GM21528 (cell line): ENCODE measurements around the gene NIPAL3.
"Not testable (repeated sequence)": the region's sequence is repeated elsewhere in the genome, so short reads cannot be mapped to it uniquely, and the experiment has no call there.

Experiments
- ATAC-seq: cut with Tn5 transposase; IDR thresholded peaks from one replicate; pipeline ENCODE4 v1.9.1; 2021; ENCODE audit warnings: mild to moderate bottlenecking, moderate library complexity; ENCODE audit not compliant: unreplicated experiment, low FRiP score

Gene NIPAL3

DNA sequence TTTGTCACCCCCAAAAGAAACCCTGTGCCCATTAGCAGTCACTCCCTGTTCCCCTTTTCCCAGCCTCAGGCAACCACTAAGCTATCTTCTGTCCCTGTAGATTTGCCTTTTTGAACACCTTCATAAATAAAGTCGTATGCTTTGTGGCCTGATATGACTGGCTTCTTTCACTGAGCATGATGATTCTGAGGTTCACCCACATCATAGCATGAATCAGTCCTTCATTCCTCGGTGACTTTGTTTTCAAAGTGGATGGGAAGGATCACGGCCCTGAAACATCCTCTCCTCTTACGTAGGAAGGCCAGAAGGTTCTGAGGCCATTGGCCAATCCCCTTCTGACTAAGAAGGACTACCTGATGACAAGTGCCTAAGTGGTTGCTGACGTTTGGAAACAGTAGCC lies 39.1 kb downstream of the NIPAL3 start:
- no peak for ATAC-seq

DNA sequence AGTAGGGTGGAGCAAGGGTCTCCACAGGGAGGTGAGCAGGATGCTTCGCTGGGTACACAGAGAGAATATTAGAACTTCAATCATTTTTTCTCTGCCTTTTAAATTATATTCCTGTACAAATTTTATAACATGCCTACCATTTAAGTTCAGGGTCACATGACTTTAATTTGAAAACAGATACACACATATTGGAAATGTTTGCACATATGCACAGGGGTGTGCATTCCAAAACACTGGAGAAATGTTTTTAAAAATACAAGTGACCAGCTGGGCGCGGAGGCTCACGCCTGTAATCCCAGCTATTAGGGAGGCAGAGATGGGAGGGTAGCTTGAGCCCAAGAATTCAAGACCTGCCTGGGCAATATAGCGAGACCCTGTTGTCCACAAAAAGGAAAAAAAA lies 39.7 kb downstream of the NIPAL3 start:
- ATAC-seq = no peak

- ATAC-seq = no peak
These were observed 42.3 kb downstream of the NIPAL3 start for GRCh38 chr1:24457866-24458265.

GRCh38 chr1:24459551-24460266 lies 44.1 kb downstream of the NIPAL3 start:
- no peak for ATAC-seq

- not testable (repeated sequence) for ATAC-seq
These were observed 46.5 kb downstream of the NIPAL3 start for GRCh38 chr1:24462128-24462527.

DNA sequence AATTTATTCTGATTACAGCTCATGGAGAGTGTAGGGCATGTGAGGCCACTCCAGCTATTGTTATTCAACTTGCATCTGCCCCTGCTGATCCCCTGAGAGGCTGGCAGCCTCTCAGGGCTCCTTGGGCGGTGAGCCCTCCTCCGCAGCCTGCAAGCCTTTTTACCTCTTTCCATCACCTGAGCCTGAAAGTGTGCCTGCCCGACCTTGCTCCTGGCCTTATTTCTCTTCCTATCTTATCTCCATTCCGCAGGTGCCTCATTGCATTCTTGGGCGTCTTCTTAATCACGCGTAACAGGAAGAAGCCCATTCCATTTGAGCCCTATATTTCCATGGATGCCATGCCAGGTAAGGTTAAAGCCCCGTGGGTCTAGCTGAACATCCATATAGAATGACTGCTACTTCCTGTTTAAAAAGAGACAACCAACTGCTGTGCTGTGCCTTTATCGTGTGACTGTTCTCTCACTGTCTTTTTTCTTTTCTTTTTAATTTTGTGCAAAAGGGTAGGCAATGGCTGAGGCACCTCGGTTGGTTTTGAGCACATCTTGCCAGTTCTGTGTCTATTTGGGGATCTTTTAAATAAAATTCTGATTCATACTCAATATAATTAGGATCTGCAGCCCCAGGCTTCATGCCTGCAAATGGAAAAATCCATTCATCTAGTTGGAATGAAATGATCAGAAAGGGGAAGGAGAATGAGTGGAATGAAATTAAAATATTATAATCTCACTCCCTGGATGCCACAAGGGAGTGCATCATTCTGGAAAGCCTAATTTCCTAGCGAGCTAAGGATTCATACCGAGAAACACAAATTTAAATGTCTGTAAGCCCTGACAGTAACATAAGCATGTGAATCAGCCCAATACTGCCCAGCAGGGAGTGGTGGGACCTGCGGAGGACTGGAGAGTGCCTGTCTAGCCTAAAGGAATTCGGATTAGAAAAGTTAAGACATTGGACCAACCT lies 48.5 kb downstream of the NIPAL3 start:
- no peak for ATAC-seq

DNA sequence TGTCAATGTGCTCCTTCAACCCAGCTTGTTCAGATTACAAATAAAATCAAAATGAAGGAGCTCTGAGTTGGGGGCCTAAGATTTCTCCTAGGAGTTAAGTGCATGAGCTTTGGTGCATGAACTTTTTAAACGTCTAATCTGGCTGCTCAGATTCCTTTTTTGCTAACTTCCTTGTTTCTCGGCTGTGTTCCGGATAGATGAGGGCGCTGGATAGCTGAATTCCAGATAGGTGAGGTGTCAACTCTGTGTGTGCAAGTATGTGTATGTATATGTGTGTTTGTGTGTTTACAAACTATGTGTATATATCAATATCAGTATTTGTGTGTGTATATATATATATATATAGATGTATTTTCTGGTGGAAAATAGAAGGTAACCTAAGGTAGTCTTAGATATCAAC lies 49.5 kb downstream of the NIPAL3 start:
- no peak for ATAC-seq

DNA sequence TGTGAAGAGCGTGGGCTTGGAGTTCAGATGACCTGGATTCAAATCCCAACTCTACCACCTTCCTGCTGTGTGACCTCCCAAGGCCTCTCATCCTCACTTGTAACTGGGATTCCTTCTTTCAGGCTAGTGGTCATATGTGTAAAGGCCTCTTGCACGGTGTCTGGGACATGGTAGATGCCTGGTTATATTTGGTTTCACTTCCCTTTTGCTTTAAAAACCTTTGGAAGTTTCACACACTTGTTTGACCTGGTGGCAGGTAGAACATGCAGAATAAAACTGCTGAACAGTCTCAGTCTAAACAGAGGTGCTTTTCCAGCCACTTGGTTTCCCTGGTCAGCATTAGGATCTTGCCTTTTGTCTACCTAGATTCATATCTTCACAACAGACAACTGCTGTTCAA lies 50.0 kb downstream of the NIPAL3 start:
- no peak for ATAC-seq

GRCh38 chr1:24468685-24469316 lies 53.2 kb downstream of the NIPAL3 start:
- ATAC-seq = no peak

DNA sequence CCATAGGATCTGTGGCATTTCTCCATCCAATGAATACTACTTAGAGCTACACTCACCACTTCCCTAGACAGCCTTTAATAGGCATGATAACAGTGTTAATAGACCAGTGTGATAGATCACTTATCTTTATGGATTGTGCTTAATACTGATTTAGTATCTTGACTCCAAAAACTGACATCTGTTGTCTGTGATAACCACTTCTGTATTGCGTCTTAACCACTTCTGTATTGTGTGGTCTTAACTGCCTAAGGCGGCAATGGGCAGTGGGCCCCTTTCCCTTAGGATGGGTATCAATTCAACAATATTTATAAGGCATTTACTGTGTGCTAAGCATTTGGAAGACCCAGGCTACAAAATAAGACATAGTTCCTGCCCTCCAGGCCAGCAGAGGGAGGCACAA lies 55.0 kb downstream of the NIPAL3 start:
- ATAC-seq = no peak

GRCh38 chr1:24472527-24473251 lies 57.1 kb downstream of the NIPAL3 start:
- ATAC-seq = no peak

GRCh38 chr1:24474193-24474592 lies 58.6 kb downstream of the NIPAL3 start:
- ATAC-seq = no peak

- ATAC-seq = no peak
These were observed 60.1 kb downstream of the NIPAL3 start for GRCh38 chr1:24475700-24476099.

DNA sequence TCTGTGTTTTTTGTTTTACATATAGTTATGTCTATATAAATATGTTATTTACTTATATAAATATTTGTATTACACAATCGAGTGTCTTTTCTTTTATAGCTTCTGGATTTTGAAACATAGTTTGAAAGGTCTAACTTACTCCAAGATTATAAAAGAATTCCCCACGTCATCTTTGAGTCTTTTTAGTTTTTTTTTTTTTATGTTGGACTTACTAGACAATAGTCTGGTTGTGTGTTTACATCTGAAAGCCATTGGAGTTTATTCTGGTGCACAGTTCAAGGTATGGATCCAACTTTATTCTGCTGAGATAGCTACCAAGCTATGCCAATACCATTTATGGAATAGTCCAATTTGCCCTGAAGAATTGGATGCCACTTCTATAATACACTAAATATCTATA lies 61.0 kb downstream of the NIPAL3 start:
- ATAC-seq = no peak

DNA sequence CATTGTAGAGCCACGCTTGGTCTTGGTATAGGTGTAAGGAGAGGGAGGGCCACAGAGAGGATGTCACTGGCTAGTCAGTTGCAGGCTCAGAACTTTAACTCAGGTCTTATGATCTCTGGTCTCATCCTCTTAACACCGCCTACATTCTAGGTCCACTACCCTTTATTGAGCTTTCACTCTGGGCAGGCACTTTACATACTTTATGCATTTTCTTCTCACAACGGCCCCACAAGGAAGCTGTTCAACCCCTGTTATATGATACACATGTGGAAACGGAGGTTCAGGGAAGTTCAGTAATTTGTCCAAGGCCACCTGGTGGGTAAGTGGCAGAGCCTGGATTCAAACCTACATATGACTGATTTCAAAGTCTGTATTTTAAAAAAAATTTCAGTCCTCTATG lies 61.7 kb downstream of the NIPAL3 start:
- no peak for ATAC-seq

DNA sequence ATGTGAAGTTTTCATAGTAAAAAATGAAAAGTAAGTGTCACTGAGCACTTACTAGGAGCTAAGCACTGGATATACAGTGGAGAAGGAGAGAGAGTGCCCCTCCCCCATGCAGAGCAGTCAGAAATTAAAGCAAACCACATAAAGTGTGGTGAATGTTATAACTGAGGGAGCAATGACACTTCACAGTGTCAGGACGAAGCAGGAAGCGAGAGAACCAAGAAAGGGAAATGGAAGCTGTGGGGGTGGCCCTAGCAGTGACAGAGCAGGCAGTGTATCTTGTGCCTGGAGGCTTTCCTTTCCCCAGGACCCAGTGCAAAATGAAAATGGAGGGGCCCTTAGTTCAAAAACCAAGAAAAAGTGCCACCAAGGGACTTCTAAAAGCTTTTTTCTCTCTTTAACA lies 65.5 kb downstream of the NIPAL3 start:
- no peak for ATAC-seq

DNA sequence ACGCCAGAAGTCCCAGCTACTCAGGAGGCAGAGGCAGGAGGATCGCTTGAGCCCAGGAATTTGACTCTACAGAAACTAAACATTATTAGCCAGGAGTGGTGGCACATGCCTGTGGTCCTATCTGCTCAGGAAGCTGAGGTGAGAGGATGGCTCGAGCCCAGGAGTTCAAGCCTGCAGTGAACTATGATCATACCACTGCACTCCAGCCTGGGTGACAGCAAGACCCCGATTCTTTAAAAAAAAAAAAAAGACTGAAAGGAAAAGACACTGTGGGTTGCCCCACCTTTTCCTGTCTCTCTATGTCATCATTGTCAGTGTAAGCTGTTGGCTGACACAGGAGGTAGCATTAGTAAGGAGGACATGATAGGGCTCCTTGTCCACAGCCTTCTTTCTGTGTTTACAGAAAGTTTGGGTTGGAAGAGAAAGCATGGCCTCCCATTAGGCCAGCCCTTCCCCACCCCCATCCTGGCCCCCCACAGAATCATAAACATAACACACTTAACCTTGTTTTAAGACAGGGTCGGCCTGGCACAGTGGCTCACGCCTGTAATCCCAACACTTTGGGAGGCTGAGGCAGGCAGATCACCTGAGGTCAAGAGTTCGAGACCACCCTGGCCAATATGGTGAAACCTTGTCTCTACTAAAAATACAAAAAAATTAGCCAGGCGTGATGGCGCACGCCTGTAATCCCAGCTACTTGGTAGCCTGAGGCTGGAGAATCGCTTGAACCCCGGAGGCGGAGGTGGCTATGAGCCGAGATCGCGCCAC lies 66.4 kb downstream of the NIPAL3 start:
- ATAC-seq = no peak

DNA sequence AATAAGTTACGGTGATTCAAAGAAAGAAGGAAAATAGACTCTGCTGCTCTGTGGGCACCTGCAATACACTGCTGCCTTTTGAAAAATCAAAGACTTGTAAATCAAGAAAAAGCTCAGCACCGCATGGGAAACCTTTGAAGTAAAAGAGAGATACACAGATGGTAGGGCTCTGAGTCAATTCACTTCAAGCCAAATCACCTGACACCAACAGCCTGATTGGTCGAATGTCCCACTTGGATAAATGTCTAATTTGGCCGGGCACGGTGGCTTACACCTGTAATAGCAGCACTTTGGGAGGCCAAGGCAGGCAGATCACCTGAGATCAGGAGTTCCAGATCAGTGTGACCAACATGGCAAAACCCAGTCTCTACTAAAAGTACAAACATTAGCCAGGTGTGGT lies 67.8 kb downstream of the NIPAL3 start:
- no peak for ATAC-seq

DNA sequence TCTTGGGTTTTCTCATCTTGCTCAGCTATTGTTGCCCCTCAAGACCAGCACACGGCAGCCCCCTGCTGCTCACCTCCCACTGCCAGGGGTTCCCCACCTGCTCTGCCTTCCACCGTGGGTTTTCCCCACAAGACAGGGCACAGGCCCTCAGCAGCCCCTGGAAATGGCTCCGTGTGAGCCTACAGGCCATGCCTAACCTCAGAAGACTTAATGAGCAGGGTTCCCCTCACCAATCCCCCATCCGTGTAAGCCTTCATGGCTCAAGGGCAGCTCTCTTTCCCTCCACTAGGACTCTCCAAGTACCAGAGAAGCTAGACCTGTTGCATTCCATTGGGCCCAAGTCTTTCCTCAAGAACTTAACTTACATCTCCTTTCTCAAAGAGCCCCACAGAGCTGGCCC lies 68.6 kb downstream of the NIPAL3 start:
- ATAC-seq = no peak
